Measurements from ENCODE around the gene CTBS.

GRCh38 chr1:84585803-84586202 lies 11.6 kb upstream of the CTBS start:
- TF ChIP-seq, protein P1, sequence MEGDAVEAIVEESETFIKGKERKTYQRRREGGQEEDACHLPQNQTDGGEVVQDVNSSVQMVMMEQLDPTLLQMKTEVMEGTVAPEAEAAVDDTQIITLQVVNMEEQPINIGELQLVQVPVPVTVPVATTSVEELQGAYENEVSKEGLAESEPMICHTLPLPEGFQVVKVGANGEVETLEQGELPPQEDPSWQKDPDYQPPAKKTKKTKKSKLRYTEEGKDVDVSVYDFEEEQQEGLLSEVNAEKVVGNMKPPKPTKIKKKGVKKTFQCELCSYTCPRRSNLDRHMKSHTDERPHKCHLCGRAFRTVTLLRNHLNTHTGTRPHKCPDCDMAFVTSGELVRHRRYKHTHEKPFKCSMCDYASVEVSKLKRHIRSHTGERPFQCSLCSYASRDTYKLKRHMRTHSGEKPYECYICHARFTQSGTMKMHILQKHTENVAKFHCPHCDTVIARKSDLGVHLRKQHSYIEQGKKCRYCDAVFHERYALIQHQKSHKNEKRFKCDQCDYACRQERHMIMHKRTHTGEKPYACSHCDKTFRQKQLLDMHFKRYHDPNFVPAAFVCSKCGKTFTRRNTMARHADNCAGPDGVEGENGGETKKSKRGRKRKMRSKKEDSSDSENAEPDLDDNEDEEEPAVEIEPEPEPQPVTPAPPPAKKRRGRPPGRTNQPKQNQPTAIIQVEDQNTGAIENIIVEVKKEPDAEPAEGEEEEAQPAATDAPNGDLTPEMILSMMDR (IDR thresholded peaks at IDR 0.05) = no peak
- TF ChIP-seq CREB1 (CRISPR knock-in tag; IDR thresholded peaks at IDR 0.05) = no peak
- TF ChIP-seq ZNF138 (CRISPR knock-in tag; conservative IDR thresholded peaks at IDR 0.05) = no peak
- TF ChIP-seq GTF2I (CRISPR knock-in tag; conservative IDR thresholded peaks at IDR 0.05) = no peak
- no peak for TF ChIP-seq HMGXB4 (CRISPR knock-in tag; IDR thresholded peaks at IDR 0.05)
- no peak for TF ChIP-seq FOXJ3 (CRISPR knock-in tag; IDR thresholded peaks at IDR 0.05; ENCODE audit: borderline replicate concordance)
- TF ChIP-seq ESRRA (CRISPR knock-in tag; IDR thresholded peaks at IDR 0.05; ENCODE audit: borderline replicate concordance) = no peak
- TF ChIP-seq, protein P2, sequence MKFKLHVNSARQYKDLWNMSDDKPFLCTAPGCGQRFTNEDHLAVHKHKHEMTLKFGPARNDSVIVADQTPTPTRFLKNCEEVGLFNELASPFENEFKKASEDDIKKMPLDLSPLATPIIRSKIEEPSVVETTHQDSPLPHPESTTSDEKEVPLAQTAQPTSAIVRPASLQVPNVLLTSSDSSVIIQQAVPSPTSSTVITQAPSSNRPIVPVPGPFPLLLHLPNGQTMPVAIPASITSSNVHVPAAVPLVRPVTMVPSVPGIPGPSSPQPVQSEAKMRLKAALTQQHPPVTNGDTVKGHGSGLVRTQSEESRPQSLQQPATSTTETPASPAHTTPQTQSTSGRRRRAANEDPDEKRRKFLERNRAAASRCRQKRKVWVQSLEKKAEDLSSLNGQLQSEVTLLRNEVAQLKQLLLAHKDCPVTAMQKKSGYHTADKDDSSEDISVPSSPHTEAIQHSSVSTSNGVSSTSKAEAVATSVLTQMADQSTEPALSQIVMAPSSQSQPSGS (CRISPR knock-in tag; IDR thresholded peaks at IDR 0.05; ENCODE audit: borderline replicate concordance, low read depth) = no peak
- no peak for TF ChIP-seq USF1 (CRISPR knock-in tag; IDR thresholded peaks at IDR 0.05)
- TF ChIP-seq ATF6 (CRISPR knock-in tag; IDR thresholded peaks at IDR 0.05) = no peak
- TF ChIP-seq ATF3 (CRISPR knock-in tag; conservative IDR thresholded peaks at IDR 0.05) = no peak

Measured in WTC11 (cell line).